CD4-positive, CD25-positive, alpha-beta regulatory T cell (primary cell): ENCODE data around the gene SCP2. TPM values are rescaled to one million over a fixed set of nuclear protein-coding genes. Genes with fewer than 3 reads are reported as not detected.

Experiments
- ATAC-seq, 2 donors: fragments of 150-1000 bp; cut with Tn5 transposase; one replicate each; pipeline ENCODE4 v1.10.0; 2021; ENCODE audit warnings: low read depth in 2 of 2, moderate number of reproducible peaks in 2 of 2, moderate library complexity in 1 of 2
- DNase-seq, 3 donors: peaks; one replicate each; pipeline versions ENCODE4 v3.0.0 to v3.0.0-alpha.2; 2012 to 2022; ENCODE audit warnings: mixed read lengths in 1 of 3
- H3K27ac ChIP-seq: one replicate; pipeline ENCODE4 v1.7.0; 2013; ENCODE audit warnings: mild to moderate bottlenecking, low read length; ENCODE audit not compliant: insufficient read depth, poor library complexity, severe bottlenecking
- H3K27me3 ChIP-seq: one replicate; pipeline ENCODE4 v1.7.0; 2013; ENCODE audit warnings: low read length; ENCODE audit not compliant: control insufficient read depth, insufficient read depth
- H3K36me3 ChIP-seq: one replicate; pipeline ENCODE4 v1.7.0; 2013; ENCODE audit warnings: mild to moderate bottlenecking, low read length, moderate library complexity; ENCODE audit not compliant: control insufficient read depth, insufficient read depth
- H3K4me1 ChIP-seq: 2 replicates; pipeline ENCODE4 v1.7.0; 2013; ENCODE audit warnings: mild to moderate bottlenecking, low read length; ENCODE audit not compliant: insufficient read depth, control insufficient read depth, poor library complexity, severe bottlenecking
- H3K4me3 ChIP-seq: one replicate; pipeline ENCODE4 v1.7.0; 2013; ENCODE audit warnings: low read depth, mild to moderate bottlenecking, low read length, moderate library complexity
- H3K9me3 ChIP-seq, 2 experiments: 1 replicate in 1 of 2; 2 replicates in 1 of 2; pipeline ENCODE4 v1.7.0; 2013; ENCODE audit warnings: low read length in 2 of 2, mild to moderate bottlenecking in 1 of 2, moderate library complexity in 1 of 2; ENCODE audit not compliant: control insufficient read depth in 2 of 2
- H3K27ac Mint-ChIP-seq, 3 donors: one replicate each; pipeline ENCODE4 v1.8.0; 2020 to 2022; ENCODE audit warnings: mild to moderate bottlenecking in 3 of 3, mixed read lengths in 3 of 3, moderate library complexity in 2 of 3
- H3K27me3 Mint-ChIP-seq: one replicate; pipeline ENCODE4 v1.8.0; 2022; ENCODE audit warnings: mild to moderate bottlenecking, mixed read lengths
- H3K36me3 Mint-ChIP-seq: one replicate; pipeline ENCODE4 v1.8.0; 2020; ENCODE audit warnings: mixed read lengths
- H3K4me1 Mint-ChIP-seq, 4 donors: one replicate each; pipeline ENCODE4 v1.8.0; 2020 to 2022; ENCODE audit warnings: mixed read lengths in 4 of 4, mild to moderate bottlenecking in 1 of 4
- H3K4me3 Mint-ChIP-seq, 4 donors: one replicate each; pipeline ENCODE4 v1.8.0; 2020 to 2022; ENCODE audit warnings: mild to moderate bottlenecking in 4 of 4, mixed read lengths in 4 of 4, moderate library complexity in 3 of 4
- H3K9me3 Mint-ChIP-seq, 7 donors: one replicate each; pipeline ENCODE4 v1.8.0; 2020 to 2022; ENCODE audit warnings: mixed read lengths in 7 of 7, mild to moderate bottlenecking in 3 of 7, moderate library complexity in 2 of 7
- polyA plus RNA-seq, 4 donors: library from polyadenylated mRNA; unstranded; fragments of 300-500 nt; fragmentation: Illumina TruSeq; gene quantifications; one replicate each; pipeline ENCODE4 v1.2.3, GENCODE V29; 2021
- total RNA-seq: library from RNA; stranded (reverse); gene quantifications from one replicate; pipeline ENCODE4 v1.2.3, GENCODE V29; 2022

SCP2 gene
- total and polyA plus RNA-seq, 5 donors from 2014 or later, result 58.9 to 213 (median 157) TPM

DNA sequence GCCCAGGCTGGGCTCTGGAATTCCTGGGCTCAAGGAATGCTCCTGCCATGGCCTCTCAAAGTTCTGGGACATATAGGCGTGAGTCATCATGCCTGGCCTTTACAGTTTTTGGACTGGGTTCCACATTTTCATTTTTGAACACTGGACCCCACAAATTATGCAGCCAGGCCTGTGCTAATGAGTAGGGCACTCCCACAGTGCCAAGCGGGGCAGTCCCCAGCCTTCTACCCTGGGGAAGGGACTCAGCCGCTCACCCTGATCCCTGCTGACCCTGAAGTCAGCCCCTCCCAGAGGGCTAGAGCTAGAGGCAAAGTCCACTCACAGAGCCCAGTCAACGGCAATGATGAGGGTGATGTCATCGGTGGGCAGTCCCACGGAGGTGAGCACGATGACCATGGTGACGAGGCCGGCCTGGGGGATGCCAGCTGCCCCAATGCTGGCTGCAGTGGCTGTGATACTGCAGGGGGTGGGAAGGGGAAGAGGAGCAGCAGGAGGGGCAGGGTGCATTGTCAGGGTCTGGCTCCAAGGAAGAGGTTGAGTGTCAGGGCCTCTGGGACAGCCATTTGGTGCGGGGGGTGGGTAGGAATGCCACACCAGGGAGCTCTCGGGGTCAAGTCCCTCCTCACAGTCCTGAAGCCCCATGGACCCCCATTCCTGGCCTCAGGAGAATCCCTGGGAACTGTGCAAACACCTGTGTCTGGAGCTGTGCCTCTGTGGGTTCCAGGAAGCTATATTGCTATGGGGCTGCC, 162.6 kb downstream of the SCP2 start:
- Histone ChIP-seq H3K4me1 (no peaks in the 10 kb centered on the region), H3K9me3 (no peaks in the 10 kb centered on the region), H3K36me3 (no peaks in the 10 kb centered on the region), H3K27ac (no peak overlapping the region), H3K4me3 (no peak overlapping the region), H3K27me3 (no peaks in the 10 kb centered on the region)
- H3K9me3 Mint-ChIP-seq, result no peaks in the 10 kb centered on the region
- H3K36me3 Mint-ChIP-seq, result no peaks in the 10 kb centered on the region
- H3K27me3 Mint-ChIP-seq, result no peaks in the 10 kb centered on the region
- DNase-seq, result no peak
- no peak overlapping the region for H3K4me3 Mint-ChIP-seq
- ATAC-seq, result no peak
- H3K4me1 Mint-ChIP-seq, result no peaks in the 10 kb centered on the region
- no peak overlapping the region for H3K27ac Mint-ChIP-seq

DNA sequence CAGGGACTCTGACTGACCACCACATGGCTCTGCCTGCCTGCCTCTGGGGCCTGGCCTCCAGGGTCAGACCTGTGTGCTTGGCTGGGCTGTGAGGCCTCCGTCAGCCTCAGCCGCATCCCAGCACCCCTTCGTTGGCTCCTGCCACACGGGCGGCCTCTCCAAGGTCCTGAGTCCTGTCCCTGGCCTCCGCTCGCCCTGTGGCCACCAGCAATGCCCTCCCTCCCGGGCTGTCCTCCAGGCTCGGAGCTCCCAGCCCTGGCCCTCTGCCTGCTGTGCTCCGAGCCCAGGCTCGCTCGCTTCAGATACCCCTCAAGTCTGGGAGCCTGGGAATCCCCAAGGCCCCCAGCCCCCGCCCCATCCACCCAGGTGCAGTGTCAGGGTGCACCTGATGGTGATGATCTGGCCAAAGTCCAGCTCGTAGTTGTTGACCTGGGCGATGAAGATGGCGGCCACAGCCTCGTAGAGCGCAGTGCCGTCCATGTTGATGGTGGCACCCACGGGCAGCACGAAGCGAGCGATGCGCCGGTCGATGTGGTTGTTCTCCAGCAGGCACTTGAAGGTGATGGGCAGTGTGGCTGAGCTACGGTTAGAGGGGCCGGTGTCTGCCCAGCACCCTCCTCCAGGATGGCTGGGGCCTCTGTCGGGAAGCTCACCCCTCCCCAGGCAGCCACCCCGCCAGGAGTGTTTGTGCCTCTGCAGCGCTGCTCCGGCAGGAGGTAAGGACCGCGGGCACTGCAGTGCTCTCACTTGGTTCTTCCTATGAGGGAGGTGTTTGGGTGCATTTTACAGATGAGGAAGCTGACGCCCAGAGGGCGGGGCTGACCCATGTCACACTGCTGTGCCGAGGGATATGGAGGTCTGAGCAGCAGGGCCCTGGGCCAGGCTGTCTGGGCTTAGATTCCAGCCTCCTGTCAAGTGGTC, 163.4 kb downstream of the SCP2 start:
- Histone ChIP-seq H3K27ac (no peak overlapping the region), H3K36me3 (no peaks in the 10 kb centered on the region), H3K4me1 (no peaks in the 10 kb centered on the region), H3K4me3 (no peak overlapping the region), H3K27me3 (no peaks in the 10 kb centered on the region), H3K9me3 (no peaks in the 10 kb centered on the region)
- Mint-ChIP-seq H3K27me3 (no peaks in the 10 kb centered on the region), H3K9me3 (no peaks in the 10 kb centered on the region), H3K27ac (no peak overlapping the region), H3K36me3 (no peaks in the 10 kb centered on the region), H3K4me1 (no peaks in the 10 kb centered on the region), H3K4me3 (no peak overlapping the region)
- DNase-seq (no peak), ATAC-seq (no peak)

DNA sequence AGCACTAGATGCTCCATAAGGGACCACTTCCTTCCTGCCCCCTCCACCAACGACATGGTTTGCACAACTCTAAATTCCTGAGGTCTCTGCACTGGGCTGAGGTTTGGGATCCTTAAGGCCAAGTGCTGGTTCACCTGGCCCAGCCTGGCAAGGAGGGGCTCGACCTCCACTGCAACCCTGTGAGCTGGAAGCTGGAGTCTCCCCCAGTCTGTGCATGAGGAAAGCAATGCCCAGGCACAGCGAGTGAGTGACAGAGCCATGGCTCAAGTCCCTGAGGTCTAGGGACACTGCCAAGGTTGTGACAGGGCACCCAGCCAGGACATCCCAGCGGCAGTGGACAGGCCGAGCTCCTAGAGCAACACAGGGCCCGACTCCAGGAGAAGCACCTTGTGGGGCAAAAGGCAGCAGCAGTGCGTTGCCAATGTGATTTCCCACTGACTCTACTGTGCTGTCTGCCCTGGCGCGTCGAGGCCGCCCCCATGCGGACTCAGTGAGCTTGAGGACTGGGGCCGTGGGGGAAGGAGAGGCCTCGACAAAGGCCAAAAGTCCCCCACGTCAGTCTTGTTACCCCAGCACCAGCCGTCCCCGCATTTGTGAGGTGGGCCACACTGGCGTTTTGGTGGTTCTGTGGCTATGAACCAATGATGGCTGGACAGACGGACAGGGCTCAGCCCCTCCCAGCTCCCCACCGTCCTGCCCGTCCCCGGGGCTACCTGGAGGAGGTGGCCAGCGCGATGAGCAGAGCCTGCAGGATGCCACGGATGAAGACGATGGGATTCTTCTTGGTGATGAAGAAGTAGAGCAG, 165.0 kb downstream of the SCP2 start:
- no peak for DNase-seq
- peaks cover 0 to 2% of the 10 kb centered on the region in 2 experiments for H3K9me3 ChIP-seq
- Mint-ChIP-seq H3K9me3 (no peaks in the 10 kb centered on the region), H3K36me3 (no peaks in the 10 kb centered on the region), H3K27ac (peak overlapping the region in 1 of 3 donors; percentile 38), H3K4me3 (no peak overlapping the region), H3K4me1 (no peaks in the 10 kb centered on the region), H3K27me3 (no peaks in the 10 kb centered on the region)
- H3K27ac ChIP-seq, result no peak overlapping the region
- H3K36me3 ChIP-seq, result no peaks in the 10 kb centered on the region
- no peaks in the 10 kb centered on the region for H3K4me1 ChIP-seq
- no peaks in the 10 kb centered on the region for H3K27me3 ChIP-seq
- ATAC-seq, result no peak
- H3K4me3 ChIP-seq, result no peak overlapping the region

DNA sequence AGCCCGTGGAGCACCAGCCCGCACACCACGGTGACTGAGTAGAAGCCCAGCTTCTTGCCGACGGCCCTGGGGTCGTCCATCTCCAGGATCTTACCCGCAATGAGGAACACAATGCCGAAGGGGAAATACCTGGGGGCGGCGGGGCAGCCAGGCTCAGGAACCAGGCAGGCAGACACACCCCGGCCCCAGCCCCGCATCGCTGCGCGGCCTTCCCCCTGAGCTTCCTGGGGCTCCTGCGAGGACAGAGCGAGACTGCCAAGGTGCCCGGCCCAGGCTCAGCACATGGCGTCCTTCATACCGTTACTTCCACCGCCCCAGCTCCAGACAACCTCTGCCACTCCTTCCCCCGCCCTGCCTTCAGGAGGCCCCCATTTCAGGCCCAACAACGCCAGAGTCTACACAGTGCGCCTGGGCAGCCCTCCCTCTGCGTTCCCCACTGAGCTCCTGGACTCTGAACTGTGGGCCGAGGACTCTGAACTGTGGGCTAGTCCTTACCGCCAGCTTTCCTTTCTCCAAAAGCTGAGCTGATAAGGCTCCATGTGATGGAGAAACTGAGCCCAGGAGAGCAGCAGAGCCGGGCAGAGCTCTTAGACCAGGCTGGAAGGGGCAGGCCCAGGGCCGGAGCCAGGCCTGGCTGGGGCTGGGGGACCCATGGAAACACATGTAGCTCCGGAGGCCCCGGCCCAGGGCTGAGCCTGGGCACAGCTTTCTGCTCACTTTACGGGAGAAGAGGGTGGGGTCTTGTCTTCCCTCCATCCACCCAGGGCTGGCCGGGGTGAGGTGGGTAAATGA, 165.8 kb downstream of the SCP2 start:
- Mint-ChIP-seq H3K27me3 (no peaks in the 10 kb centered on the region), H3K4me1 (no peaks in the 10 kb centered on the region), H3K9me3 (no peaks in the 10 kb centered on the region), H3K4me3 (no peak overlapping the region), H3K36me3 (no peaks in the 10 kb centered on the region), H3K27ac (no peak overlapping the region)
- DNase-seq (no peak), ATAC-seq (no peak)
- Histone ChIP-seq H3K4me1 (no peaks in the 10 kb centered on the region), H3K9me3 (peaks cover 0 to 2% of the 10 kb centered on the region in 2 experiments), H3K27ac (no peak overlapping the region), H3K4me3 (no peak overlapping the region), H3K36me3 (no peaks in the 10 kb centered on the region), H3K27me3 (no peaks in the 10 kb centered on the region)

- H3K27me3 ChIP-seq, result no peaks in the 10 kb centered on the region
- H3K4me1 ChIP-seq, result no peaks in the 10 kb centered on the region
- DNase-seq, result no peak
- Mint-ChIP-seq H3K36me3 (no peaks in the 10 kb centered on the region), H3K9me3 (no peaks in the 10 kb centered on the region), H3K4me3 (no peak overlapping the region), H3K27ac (no peak overlapping the region), H3K4me1 (no peaks in the 10 kb centered on the region), H3K27me3 (no peaks in the 10 kb centered on the region)
- H3K9me3 ChIP-seq, result peaks cover 0 to 2% of the 10 kb centered on the region in 2 experiments
- H3K27ac ChIP-seq, result no peak overlapping the region
- H3K4me3 ChIP-seq, result no peak overlapping the region
- ATAC-seq, result no peak
- no peaks in the 10 kb centered on the region for H3K36me3 ChIP-seq
These were observed 166.3 kb downstream of the SCP2 start for GRCh38 chr1:53093451-53093754.

- H3K9me3 Mint-ChIP-seq, result no peaks in the 10 kb centered on the region
- H3K27ac Mint-ChIP-seq, result no peak overlapping the region
These were observed 166.9 kb downstream of the SCP2 start for GRCh38 chr1:53093778-53094532.

More at GRCh38 chr1:53093778-53094532, 166.9 kb downstream of the SCP2 start:
- Histone ChIP-seq H3K4me1 (no peaks in the 10 kb centered on the region), H3K27ac (no peak overlapping the region), H3K27me3 (no peaks in the 10 kb centered on the region), H3K4me3 (no peak overlapping the region), H3K9me3 (peaks cover 0 to 2% of the 10 kb centered on the region in 2 experiments), H3K36me3 (no peaks in the 10 kb centered on the region)
- Mint-ChIP-seq H3K4me1 (no peaks in the 10 kb centered on the region), H3K36me3 (no peaks in the 10 kb centered on the region), H3K4me3 (no peak overlapping the region), H3K27me3 (no peaks in the 10 kb centered on the region)
- no peak for DNase-seq
- ATAC-seq, result no peak
